Mesenchymal stem cell (in vitro differentiated cells and primary cell): ENCODE measurements around the gene CUX1.

Source experiments
- DNase-seq: peaks from one replicate; pipeline ENCODE4 v3.0.0-alpha.2; 2013
- H2AFZ ChIP-seq: one replicate; pipeline ENCODE4 v1.6.1; 2013; ENCODE audit warnings: low read depth, mild to moderate bottlenecking, control low read depth, inconsistent platforms, low read length, moderate library complexity
- H2AK5ac ChIP-seq: 2 replicates; pipeline ENCODE4 v1.6.1; 2013; ENCODE audit warnings: low read length, moderate library complexity, mild to moderate bottlenecking, inconsistent platforms; ENCODE audit not compliant: severe bottlenecking
- H2BK120ac ChIP-seq: one replicate; pipeline ENCODE4 v1.6.1; 2013; ENCODE audit warnings: low read depth, mild to moderate bottlenecking, inconsistent platforms, low read length, moderate library complexity
- H2BK12ac ChIP-seq, 2 experiments: one replicate each; pipeline ENCODE4 v1.6.1; 2013; ENCODE audit warnings: inconsistent platforms in 2 of 2, low read length in 2 of 2, mild to moderate bottlenecking in 2 of 2, moderate library complexity in 2 of 2, control low read depth in 1 of 2
- H2BK15ac ChIP-seq: one replicate; pipeline ENCODE4 v1.6.1; 2013; ENCODE audit warnings: mild to moderate bottlenecking, low read depth, inconsistent platforms; ENCODE audit not compliant: poor library complexity, severe bottlenecking
- H2BK5ac ChIP-seq: 2 replicates; pipeline ENCODE4 v1.6.1; 2013; ENCODE audit warnings: low read depth, mild to moderate bottlenecking, low read length, control low read depth, inconsistent platforms; ENCODE audit not compliant: poor library complexity, severe bottlenecking
- H3K14ac ChIP-seq, 2 experiments: one replicate each; pipeline ENCODE4 v1.6.1; 2013; ENCODE audit warnings: inconsistent platforms in 2 of 2, low read length in 2 of 2, control low read depth in 1 of 2, mild to moderate bottlenecking in 1 of 2, moderate library complexity in 1 of 2
- H3K18ac ChIP-seq, 2 experiments: one replicate each; pipeline ENCODE4 v1.6.1; 2013; ENCODE audit warnings: inconsistent platforms in 2 of 2, low read length in 2 of 2, control low read depth in 1 of 2, low read depth in 1 of 2, mild to moderate bottlenecking in 1 of 2
- H3K23ac ChIP-seq, 2 experiments: one replicate each; pipeline ENCODE4 v1.6.1; 2013; ENCODE audit warnings: inconsistent platforms in 2 of 2, low read length in 2 of 2, mild to moderate bottlenecking in 2 of 2, moderate library complexity in 2 of 2, control low read depth in 1 of 2
- H3K27ac ChIP-seq: 2 replicates; pipeline ENCODE4 v1.5.1; 2013; ENCODE audit warnings: mild to moderate bottlenecking, moderate library complexity, low read length, control low read depth, inconsistent platforms; ENCODE audit not compliant: poor library complexity, severe bottlenecking
- H3K27me3 ChIP-seq, 2 experiments: 2 replicates each; pipeline versions ENCODE4 v1.6.1 to v1.7.0; 2013; ENCODE audit warnings: low read length in 2 of 2, mild to moderate bottlenecking in 2 of 2, moderate library complexity in 2 of 2, control low read depth in 1 of 2, inconsistent platforms in 1 of 2; ENCODE audit not compliant: control insufficient read depth in 1 of 2, insufficient read depth in 1 of 2
- H3K36me3 ChIP-seq, 2 experiments: 2 replicates each; pipeline versions ENCODE4 v1.6.1 to v1.7.0; 2013; ENCODE audit warnings: low read length in 2 of 2, control low read depth in 1 of 2, inconsistent platforms in 1 of 2, low read depth in 1 of 2, mild to moderate bottlenecking in 1 of 2; ENCODE audit not compliant: insufficient read depth in 2 of 2, control insufficient read depth in 1 of 2
- H3K4ac ChIP-seq, 2 experiments: one replicate each; pipeline ENCODE4 v1.6.1; 2013; ENCODE audit warnings: inconsistent platforms in 2 of 2, low read length in 2 of 2, mild to moderate bottlenecking in 2 of 2, moderate library complexity in 2 of 2, control low read depth in 1 of 2, low read depth in 1 of 2
- H3K4me1 ChIP-seq: 2 replicates; pipeline ENCODE4 v1.6.1; 2013; ENCODE audit warnings: low read depth, low read length, control low read depth; ENCODE audit not compliant: control insufficient read depth, insufficient read depth
- H3K4me2 ChIP-seq: 2 replicates; pipeline ENCODE4 v1.6.1; 2013; ENCODE audit warnings: low read length, mild to moderate bottlenecking, inconsistent platforms; ENCODE audit not compliant: poor library complexity, severe bottlenecking
- H3K4me3 ChIP-seq, 2 experiments: 2 replicates each; pipeline versions ENCODE4 v1.5.1 to v1.7.0; 2013; ENCODE audit warnings: low read length in 2 of 2, mild to moderate bottlenecking in 2 of 2, control low read depth in 1 of 2, low read depth in 1 of 2; ENCODE audit not compliant: insufficient read depth in 1 of 2
- H3K79me1 ChIP-seq: replicated peaks from 2 replicates; pipeline ENCODE4 v1.6.1; 2013; ENCODE audit warnings: mild to moderate bottlenecking, control low read depth, low read length, inconsistent platforms; ENCODE audit not compliant: poor library complexity, severe bottlenecking
- H3K9ac ChIP-seq: 2 replicates; pipeline ENCODE4 v1.7.0; 2013; ENCODE audit warnings: mild to moderate bottlenecking, low read length, moderate library complexity
- H3K9me3 ChIP-seq: 2 replicates; pipeline ENCODE4 v1.7.0; 2013; ENCODE audit warnings: mild to moderate bottlenecking, low read length; ENCODE audit not compliant: control insufficient read depth
- H4K8ac ChIP-seq: one replicate; pipeline ENCODE4 v1.6.1; 2013; ENCODE audit warnings: inconsistent platforms, mild to moderate bottlenecking, low read length, moderate library complexity
- H4K91ac ChIP-seq: one replicate; pipeline ENCODE4 v1.6.1; 2013; ENCODE audit warnings: mild to moderate bottlenecking, low read length, inconsistent platforms
- WGBS: methylation state at CpG from one replicate; pipeline ENCODE4 v1.1.7; 2013; ENCODE audit warnings: mixed read lengths; 5-methylcytosine and 5-hydroxymethylcytosine counted together

CUX1 gene

DNA sequence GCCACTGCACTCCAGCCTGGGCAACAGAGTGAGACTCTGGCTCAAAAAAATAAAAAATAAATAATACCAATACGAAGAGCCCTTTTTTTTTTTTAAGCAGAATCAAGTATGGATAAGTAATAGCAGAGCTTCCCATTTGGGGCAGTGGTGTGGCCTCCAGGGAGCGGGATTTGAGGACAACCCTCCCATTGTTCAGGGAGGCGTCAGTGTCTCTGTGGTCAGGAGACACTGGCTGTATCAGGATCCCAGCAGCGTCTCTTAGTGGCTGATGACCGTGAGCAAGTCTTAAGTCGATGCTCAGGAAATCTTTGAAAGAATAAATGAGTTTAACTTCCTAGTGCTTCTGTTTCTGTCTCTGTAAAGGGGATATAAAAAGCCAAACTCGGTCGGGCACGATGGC is 444.0 kb downstream of the CUX1 start:
- Histone ChIP-seq H3K23ac (no peak overlapping the region), H2BK12ac (no peak overlapping the region), H3K79me1 (no peaks in the 10 kb centered on the region), H2AK5ac (no peak overlapping the region), H3K27ac (no peak overlapping the region), H3K27me3 (peaks cover 0 to 5% of the 10 kb centered on the region in 2 experiments), H3K4me3 (no peak overlapping the region), H3K4ac (no peak overlapping the region), H3K14ac (no peak overlapping the region), H2BK5ac (no peak overlapping the region), H3K9ac (no peak overlapping the region), H2AFZ (no peak overlapping the region), H4K8ac (no peak overlapping the region), H3K9me3 (no peaks in the 10 kb centered on the region), H2BK15ac (no peak overlapping the region), H3K18ac (no peak overlapping the region), H4K91ac (no peak overlapping the region), H3K4me1 (peaks cover 4% of the 10 kb centered on the region), H3K36me3 (no peaks in the 10 kb centered on the region), H3K4me2 (no peak overlapping the region), H2BK120ac (no peak overlapping the region)
- no peak for DNase-seq
- WGBS: 96% methylated on average over 9 of the region's 9 CpGs

DNA sequence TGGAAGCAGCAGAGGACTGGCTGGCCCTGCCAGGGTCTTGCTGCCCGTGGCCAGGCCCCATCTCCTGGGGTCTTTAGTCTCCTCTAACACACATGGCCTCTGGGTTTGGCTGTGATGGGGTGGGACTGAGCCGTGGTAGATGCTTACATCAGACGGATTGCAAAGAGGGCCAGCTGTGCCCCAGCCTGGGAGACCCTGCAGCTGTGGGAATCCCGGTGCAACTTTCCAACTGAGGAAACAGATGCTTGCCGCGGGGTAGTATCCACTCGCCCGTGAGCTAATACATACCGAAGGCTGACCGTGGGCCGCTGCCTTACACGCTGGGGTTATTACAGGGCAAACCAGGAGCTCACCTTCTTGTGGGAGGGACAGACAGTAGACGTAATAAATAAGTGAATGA is 445.1 kb downstream of the CUX1 start:
- no peak overlapping the region for H3K23ac ChIP-seq
- no peak overlapping the region for H2BK15ac ChIP-seq
- H3K4me2 ChIP-seq: no peak overlapping the region
- H3K27me3 ChIP-seq: peaks cover 0 to 10% of the 10 kb centered on the region in 2 experiments
- no peak overlapping the region for H3K4ac ChIP-seq
- H2AK5ac ChIP-seq: no peak overlapping the region
- H4K91ac ChIP-seq: no peak overlapping the region
- H3K9ac ChIP-seq: no peak overlapping the region
- H3K9me3 ChIP-seq: no peaks in the 10 kb centered on the region
- peaks cover 4% of the 10 kb centered on the region for H3K4me1 ChIP-seq
- no peaks in the 10 kb centered on the region for H3K36me3 ChIP-seq
- no peak overlapping the region for H2AFZ ChIP-seq
- no peak overlapping the region for H2BK12ac ChIP-seq
- H2BK120ac ChIP-seq: no peak overlapping the region
- H3K27ac ChIP-seq: no peak overlapping the region
- H3K18ac ChIP-seq: no peak overlapping the region
- no peak for DNase-seq
- H3K14ac ChIP-seq: no peak overlapping the region
- H3K79me1 ChIP-seq: no peaks in the 10 kb centered on the region
- no peak overlapping the region for H4K8ac ChIP-seq
- no peak overlapping the region for H3K4me3 ChIP-seq
- H2BK5ac ChIP-seq: no peak overlapping the region
- WGBS: 95% methylated on average over 12 of the region's 13 CpGs

GRCh38 chr7:102264367-102264891 is 447.0 kb downstream of the CUX1 start:
- H4K8ac ChIP-seq: no peak overlapping the region
- 88% methylated on average over 13 of the region's 13 CpGs for WGBS

DNA sequence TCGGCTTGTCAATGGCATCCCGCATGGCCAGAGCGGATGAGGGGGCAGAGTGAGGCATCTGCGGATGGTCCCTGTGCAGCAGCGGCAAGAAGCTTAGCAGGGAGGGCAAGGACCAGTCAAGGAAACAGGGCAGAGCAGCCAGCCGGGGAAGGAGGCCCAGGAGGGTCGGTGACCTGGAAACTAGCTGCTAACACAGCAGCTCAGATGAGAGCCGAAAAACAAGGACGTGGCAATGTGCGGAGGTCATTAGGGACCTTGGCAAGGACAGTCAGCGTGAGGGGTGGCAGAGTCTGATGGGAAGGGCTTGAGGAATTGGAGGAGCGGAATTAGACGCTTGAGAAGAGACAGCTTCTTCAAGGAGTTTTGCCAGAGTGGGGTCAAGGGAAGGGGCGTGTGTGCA is 449.1 kb downstream of the CUX1 start:
- H4K8ac ChIP-seq: no peak overlapping the region
- peaks cover 0 to 19% of the 10 kb centered on the region in 2 experiments for H3K27me3 ChIP-seq
- no peak overlapping the region for H3K27ac ChIP-seq
- no peak overlapping the region for H3K4me3 ChIP-seq
- no peak overlapping the region for H3K4me2 ChIP-seq
- no peaks in the 10 kb centered on the region for H3K79me1 ChIP-seq
- peak overlapping the region in 1 of 2 experiments; percentile 14 for H3K18ac ChIP-seq
- WGBS: 90% methylated on average over 14 of the region's 14 CpGs
- no peak overlapping the region for H2AFZ ChIP-seq
- H2BK12ac ChIP-seq: no peak overlapping the region
- H3K36me3 ChIP-seq: no peaks in the 10 kb centered on the region
- no peak overlapping the region for H2BK15ac ChIP-seq
- H2BK120ac ChIP-seq: no peak overlapping the region
- H4K91ac ChIP-seq: no peak overlapping the region
- H3K23ac ChIP-seq: no peak overlapping the region
- no peak for DNase-seq
- no peak overlapping the region for H2BK5ac ChIP-seq
- no peaks in the 10 kb centered on the region for H3K4me1 ChIP-seq
- H3K9ac ChIP-seq: no peak overlapping the region
- no peak overlapping the region for H3K14ac ChIP-seq
- H3K9me3 ChIP-seq: no peaks in the 10 kb centered on the region
- no peak overlapping the region for H2AK5ac ChIP-seq
- H3K4ac ChIP-seq: no peak overlapping the region

More at GRCh38 chr7:102264367-102264891, 447.0 kb downstream of the CUX1 start:
- Histone ChIP-seq H3K4me2 (no peak overlapping the region), H3K23ac (no peak overlapping the region), H3K18ac (no peak overlapping the region), H2AK5ac (no peak overlapping the region), H2AFZ (no peak overlapping the region), H3K27ac (no peak overlapping the region), H3K4ac (no peak overlapping the region), H3K4me1 (peaks cover 4% of the 10 kb centered on the region), H2BK12ac (no peak overlapping the region), H2BK15ac (no peak overlapping the region), H3K9me3 (no peaks in the 10 kb centered on the region), H3K14ac (no peak overlapping the region), H3K27me3 (peaks cover 0 to 14% of the 10 kb centered on the region in 2 experiments), H3K4me3 (no peak overlapping the region), H3K9ac (no peak overlapping the region), H2BK5ac (no peak overlapping the region), H2BK120ac (no peak overlapping the region), H3K36me3 (no peaks in the 10 kb centered on the region), H4K91ac (no peak overlapping the region), H3K79me1 (no peaks in the 10 kb centered on the region)
- DNase-seq: no peak
